IPS-20b (cell line): ENCODE results near the gene NHLRC4.

Source experiments
- H3K27ac ChIP-seq: one replicate; pipeline ENCODE4 v1.5.1; 2013; ENCODE audit warnings: low read length
- H3K27me3 ChIP-seq: 2 replicates; pipeline ENCODE4 v1.6.1; 2013; ENCODE audit warnings: mild to moderate bottlenecking, low read length, inconsistent platforms; ENCODE audit not compliant: insufficient read depth
- H3K36me3 ChIP-seq: 2 replicates; pipeline ENCODE4 v1.6.1; 2013; ENCODE audit warnings: low read depth, mild to moderate bottlenecking, inconsistent platforms, low read length, moderate library complexity; ENCODE audit not compliant: insufficient read depth
- H3K4me1 ChIP-seq: 2 replicates; pipeline ENCODE4 v1.6.1; 2013; ENCODE audit warnings: mild to moderate bottlenecking, control low read depth, inconsistent platforms, low read length, moderate library complexity; ENCODE audit not compliant: insufficient read depth
- H3K4me3 ChIP-seq: 2 replicates; pipeline ENCODE4 v1.5.1; 2013; ENCODE audit warnings: mild to moderate bottlenecking, low read length, inconsistent platforms
- H3K9ac ChIP-seq: 2 replicates; pipeline ENCODE4 v1.6.1; 2013; ENCODE audit warnings: low read depth, mild to moderate bottlenecking, inconsistent platforms, low read length, moderate library complexity
- H3K9me3 ChIP-seq: 2 replicates; pipeline ENCODE4 v1.6.1; 2013; ENCODE audit warnings: mild to moderate bottlenecking, low read depth, low read length, inconsistent platforms; ENCODE audit not compliant: insufficient read depth

The NHLRC4 gene

DNA sequence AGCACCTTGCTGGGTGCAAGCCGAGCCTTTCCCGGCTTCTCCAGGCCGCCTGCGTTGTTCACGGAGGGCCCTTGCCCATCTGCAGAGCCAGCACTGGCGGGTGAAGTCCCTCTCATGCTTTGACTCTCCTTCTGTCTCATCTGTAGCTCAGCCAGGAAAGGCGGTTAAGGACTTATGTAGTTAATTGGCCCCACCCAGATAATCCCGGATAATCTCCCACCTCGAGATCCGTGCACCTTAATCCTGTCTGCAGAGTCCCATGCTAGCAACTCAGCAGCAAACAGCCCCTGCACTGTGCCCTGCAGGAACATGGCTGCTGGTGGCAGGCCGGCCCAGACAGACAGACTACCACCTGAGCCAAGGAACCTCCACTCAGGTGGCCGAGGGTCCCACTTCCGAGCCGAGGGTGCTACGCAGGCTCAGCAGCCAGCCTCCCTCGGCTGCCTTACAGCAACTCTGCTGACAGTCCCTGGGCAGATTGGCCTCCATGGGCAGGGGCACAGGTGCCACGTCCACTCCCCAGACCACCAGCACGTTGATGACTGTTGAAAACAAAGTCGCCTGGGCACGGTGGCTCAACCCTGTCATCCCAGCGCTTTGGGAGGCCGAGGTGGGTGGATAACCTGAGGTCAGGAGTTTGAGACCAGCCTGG, 40.0 kb downstream of the NHLRC4 start:
- Histone ChIP-seq H3K4me3 (no peak overlapping the region), H3K36me3 (no peaks in the 10 kb centered on the region), H3K4me1 (no peaks in the 10 kb centered on the region), H3K27me3 (no peaks in the 10 kb centered on the region), H3K9ac (no peak overlapping the region), H3K9me3 (peaks cover 7% of the 10 kb centered on the region), H3K27ac (no peak overlapping the region)

DNA sequence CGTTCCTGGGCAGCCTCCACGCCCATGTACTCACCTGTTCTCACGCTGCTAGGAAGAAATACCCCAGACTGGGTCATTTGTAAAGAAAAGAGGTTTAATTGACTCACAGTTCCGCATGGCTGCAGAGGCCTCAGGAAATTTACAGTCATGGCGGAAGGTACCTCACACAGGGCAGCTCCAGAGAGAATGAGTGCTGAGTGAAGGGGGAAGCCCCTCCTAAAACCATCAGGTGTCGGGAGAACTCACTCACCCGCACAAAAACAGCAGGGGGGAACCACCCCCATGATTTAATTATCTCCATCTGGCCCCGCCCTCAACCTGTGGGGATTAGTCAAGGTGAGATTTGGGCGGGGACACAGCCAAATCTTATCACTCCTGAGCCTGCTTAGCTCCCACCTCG, 41.2 kb downstream of the NHLRC4 start:
- Histone ChIP-seq H3K36me3 (no peaks in the 10 kb centered on the region), H3K9ac (no peak overlapping the region), H3K9me3 (peaks cover 7% of the 10 kb centered on the region), H3K27me3 (no peaks in the 10 kb centered on the region), H3K4me3 (no peak overlapping the region), H3K27ac (no peak overlapping the region), H3K4me1 (no peaks in the 10 kb centered on the region)

DNA sequence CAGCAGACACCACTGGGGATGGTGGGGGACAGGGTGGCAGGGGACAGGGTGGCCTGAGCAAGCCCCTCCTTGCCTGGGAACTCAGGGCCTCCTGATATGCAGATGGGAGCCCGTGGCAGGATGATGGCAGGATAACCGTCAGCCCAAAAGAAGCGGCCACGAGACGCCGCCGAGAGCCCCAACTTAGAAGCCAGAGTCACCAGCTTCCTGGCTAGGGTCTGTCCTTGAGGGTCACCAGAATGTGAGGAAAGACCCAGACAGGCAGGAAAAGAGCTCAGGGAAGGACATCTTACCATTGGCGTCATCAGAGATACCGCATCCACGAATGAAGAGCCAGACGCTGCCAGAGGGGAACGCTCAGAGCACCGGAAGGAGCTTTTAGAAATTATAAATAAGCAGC, 42.5 kb downstream of the NHLRC4 start:
- Histone ChIP-seq H3K27me3 (no peaks in the 10 kb centered on the region), H3K9me3 (peaks cover 7% of the 10 kb centered on the region), H3K9ac (no peak overlapping the region), H3K36me3 (no peaks in the 10 kb centered on the region), H3K27ac (no peak overlapping the region), H3K4me3 (no peak overlapping the region), H3K4me1 (no peaks in the 10 kb centered on the region)

DNA sequence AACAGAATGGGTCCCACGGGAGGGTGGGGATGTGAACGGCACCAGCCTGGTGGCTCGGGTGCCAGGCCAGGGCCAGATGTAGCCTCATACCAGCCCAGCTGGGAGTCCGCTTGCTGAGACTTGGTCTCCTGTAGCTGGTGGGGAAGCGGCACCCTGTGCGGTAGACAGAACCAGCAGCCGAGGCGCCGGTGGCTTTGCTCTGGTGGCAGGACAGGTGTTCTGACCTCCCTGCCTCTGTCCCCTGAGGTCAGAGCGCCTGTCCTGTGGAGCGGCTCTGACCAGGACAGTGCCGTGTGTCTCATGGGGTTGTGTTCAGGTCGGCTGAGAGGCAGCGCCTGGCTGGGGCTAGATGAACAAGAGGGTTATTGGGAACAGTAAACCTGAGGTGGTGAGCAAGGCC, 43.2 kb downstream of the NHLRC4 start:
- no peak overlapping the region for H3K27ac ChIP-seq
- no peaks in the 10 kb centered on the region for H3K36me3 ChIP-seq
- H3K9ac ChIP-seq: no peak overlapping the region
- peaks cover 5% of the 10 kb centered on the region for H3K9me3 ChIP-seq
- no peaks in the 10 kb centered on the region for H3K27me3 ChIP-seq
- H3K4me3 ChIP-seq: no peak overlapping the region
- no peaks in the 10 kb centered on the region for H3K4me1 ChIP-seq

DNA sequence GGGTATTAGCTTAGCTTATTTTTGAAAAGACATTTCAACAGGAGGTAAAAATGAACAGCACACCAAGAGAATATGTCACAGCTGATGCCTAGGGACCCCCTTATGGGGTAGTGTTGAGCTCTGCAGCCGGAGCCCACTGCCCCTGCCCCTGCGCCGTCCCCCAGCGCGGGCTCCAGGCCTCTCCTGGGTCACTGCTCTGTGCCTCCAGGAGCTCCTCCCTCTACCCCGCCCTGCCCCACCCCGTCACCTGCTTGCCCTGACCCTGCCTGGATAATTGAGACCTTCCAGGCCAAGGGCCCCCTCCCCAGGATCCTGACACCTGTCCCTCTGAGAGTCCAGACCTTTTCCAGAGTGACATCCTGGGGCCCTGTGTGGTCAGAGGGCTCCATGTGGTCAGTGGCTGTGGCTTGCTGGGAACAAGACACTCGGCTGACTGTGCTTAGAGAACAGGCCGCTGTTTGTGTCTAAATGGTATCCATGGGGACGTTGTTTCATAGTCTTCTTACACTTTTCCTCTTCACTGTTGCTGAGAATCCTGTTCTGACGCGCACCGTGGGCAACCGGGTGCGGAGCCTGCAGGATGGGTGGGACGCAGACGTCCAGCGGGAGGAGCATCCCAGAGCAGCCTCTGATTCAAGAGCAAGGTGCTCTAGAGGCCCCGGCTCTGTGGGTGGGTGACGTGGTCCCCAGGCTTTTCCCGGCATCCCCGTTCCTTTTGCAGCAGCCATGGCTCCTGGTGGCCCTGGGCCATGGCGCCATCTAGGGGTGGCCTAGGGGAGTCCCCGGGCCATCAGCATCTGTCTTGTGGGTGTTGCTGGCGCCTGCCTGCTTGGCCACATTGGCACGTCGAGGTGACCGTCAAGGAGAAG, 43.9 kb downstream of the NHLRC4 start:
- H3K27ac ChIP-seq: no peak overlapping the region
- H3K4me3 ChIP-seq: no peak overlapping the region
- no peaks in the 10 kb centered on the region for H3K27me3 ChIP-seq
- H3K4me1 ChIP-seq: no peaks in the 10 kb centered on the region
- no peak overlapping the region for H3K9ac ChIP-seq
- H3K36me3 ChIP-seq: no peaks in the 10 kb centered on the region
- no peaks in the 10 kb centered on the region for H3K9me3 ChIP-seq

DNA sequence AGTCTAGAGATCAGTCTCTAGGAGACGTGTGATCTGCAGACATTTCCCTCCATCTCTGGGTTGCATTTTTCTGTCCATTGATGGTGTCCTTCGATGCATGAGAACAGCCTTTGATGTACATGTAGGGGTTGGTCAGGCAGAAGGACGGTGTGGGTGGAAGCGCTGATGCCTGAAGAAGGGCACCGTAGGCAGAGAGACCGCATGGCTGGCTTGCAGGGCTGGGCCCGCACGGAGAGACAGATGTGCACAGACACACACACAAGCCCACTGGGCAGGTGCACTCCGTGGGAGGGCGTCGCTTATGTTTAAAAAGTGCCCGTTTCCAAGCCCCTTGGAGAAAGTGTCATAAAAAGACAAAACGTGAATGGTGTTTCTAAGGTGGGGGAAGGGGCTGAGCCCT, 48.3 kb downstream of the NHLRC4 start:
- no peak overlapping the region for H3K4me3 ChIP-seq
- no peaks in the 10 kb centered on the region for H3K9me3 ChIP-seq
- H3K4me1 ChIP-seq: no peaks in the 10 kb centered on the region
- H3K36me3 ChIP-seq: no peaks in the 10 kb centered on the region
- H3K27me3 ChIP-seq: no peaks in the 10 kb centered on the region
- H3K9ac ChIP-seq: no peak overlapping the region
- no peak overlapping the region for H3K27ac ChIP-seq

DNA sequence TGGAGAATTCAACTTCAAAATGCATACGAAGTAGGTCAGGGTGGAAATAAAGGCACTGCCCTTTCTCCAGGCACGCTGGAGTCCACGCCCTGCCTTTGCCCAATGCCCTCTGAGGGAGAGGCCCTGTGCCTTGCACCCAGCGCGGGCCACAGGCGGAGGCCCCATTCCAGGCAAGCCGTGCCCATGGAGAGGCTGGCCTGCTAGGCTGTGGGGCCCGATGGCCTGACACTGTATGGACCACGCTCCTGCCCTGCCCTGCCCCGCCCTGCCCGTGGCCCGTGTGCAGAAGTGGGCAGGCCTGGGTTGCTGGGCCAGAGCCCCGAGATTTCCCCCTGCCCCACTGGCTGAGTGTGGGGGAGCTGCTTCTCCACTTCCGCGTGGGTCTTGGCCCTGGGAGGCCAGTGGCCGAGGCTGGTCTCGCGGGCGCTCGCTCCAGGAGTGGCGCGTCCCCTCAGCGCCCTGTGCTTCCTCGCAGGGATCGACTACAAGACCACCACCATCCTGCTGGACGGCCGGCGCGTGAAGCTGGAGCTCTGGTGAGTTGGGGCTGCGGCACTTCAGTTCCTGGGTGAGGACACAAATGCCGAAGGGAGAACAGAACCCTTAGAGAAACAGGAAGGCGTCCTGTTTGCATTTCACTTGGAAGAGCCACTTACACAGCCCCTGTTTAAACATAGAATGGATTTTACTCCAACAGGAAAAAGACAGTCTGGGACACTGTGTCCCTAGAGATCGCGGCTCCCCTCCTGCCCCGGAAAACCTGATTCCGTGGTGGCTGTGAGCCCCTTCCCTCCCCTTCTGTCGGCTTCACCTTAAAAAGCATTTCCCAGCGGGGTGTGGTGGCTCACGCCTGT, 50.2 kb downstream of the NHLRC4 start:
- Histone ChIP-seq H3K27ac (no peak overlapping the region), H3K4me1 (no peaks in the 10 kb centered on the region), H3K9me3 (no peaks in the 10 kb centered on the region), H3K36me3 (no peaks in the 10 kb centered on the region), H3K27me3 (no peaks in the 10 kb centered on the region), H3K4me3 (no peak overlapping the region), H3K9ac (no peak overlapping the region)

DNA sequence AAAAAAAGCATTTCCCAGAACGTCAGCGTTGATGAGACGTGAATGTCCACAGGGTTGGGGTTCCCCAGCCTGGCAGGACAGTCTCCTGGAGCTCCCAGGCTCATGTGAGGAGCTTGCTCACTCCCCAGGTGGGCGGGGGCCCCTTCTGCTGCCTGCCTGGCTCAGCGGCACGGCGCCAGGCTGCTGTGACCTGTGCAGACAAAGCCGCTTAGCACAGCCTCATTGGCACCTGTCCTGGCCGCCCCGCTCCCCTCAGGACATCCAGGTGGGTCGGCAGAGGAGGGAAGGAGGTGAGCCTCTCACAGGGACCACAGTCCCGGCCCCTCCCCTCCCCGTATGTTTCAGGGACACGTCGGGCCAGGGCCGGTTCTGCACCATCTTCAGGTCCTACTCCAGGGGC, 51.0 kb downstream of the NHLRC4 start:
- H3K4me1 ChIP-seq: no peaks in the 10 kb centered on the region
- H3K9ac ChIP-seq: no peak overlapping the region
- H3K27ac ChIP-seq: no peak overlapping the region
- H3K36me3 ChIP-seq: no peaks in the 10 kb centered on the region
- no peaks in the 10 kb centered on the region for H3K9me3 ChIP-seq
- H3K4me3 ChIP-seq: no peak overlapping the region
- no peaks in the 10 kb centered on the region for H3K27me3 ChIP-seq
